ENCODE data around the gene KYNU.

DNA sequence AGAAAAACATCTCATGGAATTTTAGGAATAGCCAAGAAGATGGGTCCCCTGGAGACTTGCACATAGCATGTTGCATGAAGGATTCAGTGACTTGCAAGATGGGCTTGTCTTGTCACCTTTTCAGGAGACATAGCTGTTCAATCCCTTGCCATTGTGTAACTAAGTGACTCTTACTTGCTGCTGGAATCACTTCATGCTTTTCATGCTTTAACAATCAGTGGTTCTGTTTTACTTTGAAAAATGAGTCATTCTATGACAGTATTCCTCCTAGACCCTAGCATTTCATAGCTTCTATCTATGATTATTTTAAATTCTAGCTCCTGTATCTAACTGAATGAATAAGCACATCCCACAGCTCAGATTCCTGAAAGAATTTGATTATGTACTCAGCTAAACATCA, 2.8 kb downstream of the KYNU start:
- TF ChIP-seq, protein P1, sequence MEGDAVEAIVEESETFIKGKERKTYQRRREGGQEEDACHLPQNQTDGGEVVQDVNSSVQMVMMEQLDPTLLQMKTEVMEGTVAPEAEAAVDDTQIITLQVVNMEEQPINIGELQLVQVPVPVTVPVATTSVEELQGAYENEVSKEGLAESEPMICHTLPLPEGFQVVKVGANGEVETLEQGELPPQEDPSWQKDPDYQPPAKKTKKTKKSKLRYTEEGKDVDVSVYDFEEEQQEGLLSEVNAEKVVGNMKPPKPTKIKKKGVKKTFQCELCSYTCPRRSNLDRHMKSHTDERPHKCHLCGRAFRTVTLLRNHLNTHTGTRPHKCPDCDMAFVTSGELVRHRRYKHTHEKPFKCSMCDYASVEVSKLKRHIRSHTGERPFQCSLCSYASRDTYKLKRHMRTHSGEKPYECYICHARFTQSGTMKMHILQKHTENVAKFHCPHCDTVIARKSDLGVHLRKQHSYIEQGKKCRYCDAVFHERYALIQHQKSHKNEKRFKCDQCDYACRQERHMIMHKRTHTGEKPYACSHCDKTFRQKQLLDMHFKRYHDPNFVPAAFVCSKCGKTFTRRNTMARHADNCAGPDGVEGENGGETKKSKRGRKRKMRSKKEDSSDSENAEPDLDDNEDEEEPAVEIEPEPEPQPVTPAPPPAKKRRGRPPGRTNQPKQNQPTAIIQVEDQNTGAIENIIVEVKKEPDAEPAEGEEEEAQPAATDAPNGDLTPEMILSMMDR (IDR thresholded peaks at IDR 0.05; ENCODE audit: borderline replicate concordance, extremely low read depth, low read length, poor library complexity, severe bottlenecking): no peak
- no peak for TF ChIP-seq EZH2 (IDR thresholded peaks at IDR 0.05; ENCODE audit: borderline replicate concordance, low read depth, low read length, severe bottlenecking)

Measured in DND-41 (cell line).